Measurements from ENCODE around the gene ANKRD52. TPM values are rescaled to one million over a fixed set of nuclear protein-coding genes. Genes with fewer than 3 reads are reported as not detected.

The ANKRD52 gene
- total and polyA plus RNA-seq, 4 donors, result 5.4 to 13.6 (median 9.3) TPM

Other genes starting within 250 kb of the ANKRD52 start
- 1 to 10 TPM in 1 of 2 donors, under 1 TPM in 1; 0.47 to 1.9 TPM for gene IKZF4, start 237.3 kb downstream of the ANKRD52 start, total RNA-seq
- under 1 TPM; 0.69 to 0.80 TPM for gene IKZF4, start 237.3 kb downstream of the ANKRD52 start, polyA plus RNA-seq
- gene RPS26, start 216.5 kb downstream of the ANKRD52 start, total RNA-seq, result 100 to 1,000 TPM in 1 of 2 donors, 10 to 100 TPM in 1; 62.2 to 187 TPM
- gene RPS26, start 216.5 kb downstream of the ANKRD52 start, polyA plus RNA-seq, result 100 to 1,000 TPM; 250 to 402 TPM
- gene ERBB3, start 178.2 kb downstream of the ANKRD52 start, total RNA-seq, result 100 to 1,000 TPM in 1 of 2 donors, 10 to 100 TPM in 1; 69.0 to 141 TPM
- gene ERBB3, start 178.2 kb downstream of the ANKRD52 start, polyA plus RNA-seq, result 10 to 100 TPM; 32.4 to 34.2 TPM
- gene PA2G4, start 153.8 kb downstream of the ANKRD52 start, total RNA-seq, result 100 to 1,000 TPM in 1 of 2 donors, 10 to 100 TPM in 1; 74.3 to 148 TPM
- 10 to 100 TPM; 56.8 to 62.9 TPM for gene PA2G4, start 153.8 kb downstream of the ANKRD52 start, polyA plus RNA-seq
- gene RPL41, start 141.8 kb downstream of the ANKRD52 start, total RNA-seq, result 1,000 to 10,000 TPM in 1 of 2 donors, 100 to 1,000 TPM in 1; 979 to 1,323 TPM
- gene RPL41, start 141.8 kb downstream of the ANKRD52 start, polyA plus RNA-seq, result 1,000 to 10,000 TPM; 1,640 to 2,155 TPM
- 1 to 10 TPM; 2.0 to 5.2 TPM for gene ZC3H10, start 140.1 kb downstream of the ANKRD52 start, total RNA-seq
- gene ZC3H10, start 140.1 kb downstream of the ANKRD52 start, polyA plus RNA-seq, result 1 to 10 TPM; 1.3 to 1.8 TPM
- gene ESYT1, start 130.1 kb downstream of the ANKRD52 start, total RNA-seq, result 10 to 100 TPM; 59.5 to 93.5 TPM
- 10 to 100 TPM; 41.0 to 58.1 TPM for gene ESYT1, start 130.1 kb downstream of the ANKRD52 start, polyA plus RNA-seq
- 10 to 100 TPM in 1 of 2 donors, 1 to 10 TPM in 1; 3.7 to 14.2 TPM for gene MYL6B, start 105.8 kb downstream of the ANKRD52 start, total RNA-seq
- gene MYL6B, start 105.8 kb downstream of the ANKRD52 start, polyA plus RNA-seq, result 10 to 100 TPM; 11.2 to 13.9 TPM
- 100 to 1,000 TPM; 298 to 482 TPM for gene MYL6, start 100.0 kb downstream of the ANKRD52 start, total RNA-seq
- gene MYL6, start 100.0 kb downstream of the ANKRD52 start, polyA plus RNA-seq, result 100 to 1,000 TPM; 766 to 975 TPM
- 10 to 100 TPM; 20.5 to 24.6 TPM for gene SMARCC2, start 68.9 kb downstream of the ANKRD52 start, total RNA-seq
- gene SMARCC2, start 68.9 kb downstream of the ANKRD52 start, polyA plus RNA-seq, result 10 to 100 TPM; 12.8 to 24.8 TPM
- 10 to 100 TPM; 22.1 to 31.8 TPM for gene RNF41, start 36.5 kb downstream of the ANKRD52 start, total RNA-seq
- 10 to 100 TPM in 1 of 2 donors, 1 to 10 TPM in 1; 7.6 to 11.5 TPM for gene RNF41, start 36.5 kb downstream of the ANKRD52 start, polyA plus RNA-seq
- 10 to 100 TPM; 10.8 to 13.1 TPM for gene NABP2, start 34.0 kb downstream of the ANKRD52 start, total RNA-seq
- 10 to 100 TPM; 12.1 to 14.5 TPM for gene NABP2, start 34.0 kb downstream of the ANKRD52 start, polyA plus RNA-seq
- 100 to 1,000 TPM; 157 to 195 TPM for gene SLC39A5, start 28.3 kb downstream of the ANKRD52 start, total RNA-seq
- gene SLC39A5, start 28.3 kb downstream of the ANKRD52 start, polyA plus RNA-seq, result 100 to 1,000 TPM; 125 to 126 TPM
- 10 to 100 TPM in 1 of 2 donors, 1 to 10 TPM in 1; 3.2 to 40.7 TPM for gene COQ10A, start 8.6 kb upstream of the ANKRD52 start, total RNA-seq
- 10 to 100 TPM in 1 of 2 donors, 1 to 10 TPM in 1; 9.5 to 21.6 TPM for gene COQ10A, start 8.6 kb upstream of the ANKRD52 start, polyA plus RNA-seq
- 10 to 100 TPM; 59.0 to 79.9 TPM for gene CS, start 41.9 kb upstream of the ANKRD52 start, total RNA-seq
- 10 to 100 TPM; 33.8 to 36.0 TPM for gene CS, start 41.9 kb upstream of the ANKRD52 start, polyA plus RNA-seq
- gene CNPY2, start 57.6 kb upstream of the ANKRD52 start, total RNA-seq, result 10 to 100 TPM; 24.6 to 68.7 TPM
- 100 to 1,000 TPM in 1 of 2 donors, 10 to 100 TPM in 1; 72.6 to 163 TPM for gene CNPY2, start 57.6 kb upstream of the ANKRD52 start, polyA plus RNA-seq
- gene PAN2, start 75.6 kb upstream of the ANKRD52 start, total RNA-seq, result 10 to 100 TPM; 20.5 to 92.4 TPM
- gene PAN2, start 75.6 kb upstream of the ANKRD52 start, polyA plus RNA-seq, result 10 to 100 TPM; 26.9 to 28.5 TPM
- gene IL23A, start 80.5 kb upstream of the ANKRD52 start, total RNA-seq, result under 1 TPM in 1 of 2 donors, not detected in 1; 0.25 TPM
- gene IL23A, start 80.5 kb upstream of the ANKRD52 start, polyA plus RNA-seq, result under 1 TPM; 0.14 to 0.22 TPM
- gene STAT2, start 101.7 kb upstream of the ANKRD52 start, total RNA-seq, result 100 to 1,000 TPM in 1 of 2 donors, 10 to 100 TPM in 1; 68.7 to 219 TPM
- gene STAT2, start 101.7 kb upstream of the ANKRD52 start, polyA plus RNA-seq, result 10 to 100 TPM; 48.4 to 64.5 TPM
- gene APOF, start 104.5 kb upstream of the ANKRD52 start, total RNA-seq, result 100 to 1,000 TPM in 1 of 2 donors, 10 to 100 TPM in 1; 11.9 to 109 TPM
- 100 to 1,000 TPM; 203 to 335 TPM for gene APOF, start 104.5 kb upstream of the ANKRD52 start, polyA plus RNA-seq
- gene TIMELESS, start 191.0 kb upstream of the ANKRD52 start, total RNA-seq, result 10 to 100 TPM; 12.9 to 17.6 TPM
- gene TIMELESS, start 191.0 kb upstream of the ANKRD52 start, polyA plus RNA-seq, result 1 to 10 TPM; 5.1 to 7.8 TPM
- under 1 TPM; 0.09 to 0.50 TPM for gene MIP, start 196.3 kb upstream of the ANKRD52 start, total RNA-seq
- under 1 TPM; 0.28 to 0.60 TPM for gene MIP, start 196.3 kb upstream of the ANKRD52 start, polyA plus RNA-seq
- 1 to 10 TPM; 3.8 to 7.6 TPM for gene SPRYD4, start 210.2 kb upstream of the ANKRD52 start, total RNA-seq
- 10 to 100 TPM in 1 of 2 donors, 1 to 10 TPM in 1; 7.7 to 13.0 TPM for gene SPRYD4, start 210.2 kb upstream of the ANKRD52 start, polyA plus RNA-seq
- 10 to 100 TPM; 42.2 to 53.8 TPM for gene GLS2, start 229.8 kb upstream of the ANKRD52 start, total RNA-seq
- gene GLS2, start 229.8 kb upstream of the ANKRD52 start, polyA plus RNA-seq, result 10 to 100 TPM; 28.0 to 53.7 TPM

All from liver (tissue), 4 donors.